Mesenchymal stem cell (in vitro differentiated cells and primary cell): ENCODE results near the gene MRPS33. TPM values are rescaled to one million over a fixed set of nuclear protein-coding genes. Genes with fewer than 3 reads are reported as not detected.

ENCODE experiments used
- DNase-seq: peaks from one replicate; pipeline ENCODE4 v3.0.0-alpha.2; 2013
- H2AFZ ChIP-seq: one replicate; pipeline ENCODE4 v1.6.1; 2013; ENCODE audit warnings: low read depth, mild to moderate bottlenecking, control low read depth, inconsistent platforms, low read length, moderate library complexity
- H2AK5ac ChIP-seq: 2 replicates; pipeline ENCODE4 v1.6.1; 2013; ENCODE audit warnings: low read length, moderate library complexity, mild to moderate bottlenecking, inconsistent platforms; ENCODE audit not compliant: severe bottlenecking
- H2BK120ac ChIP-seq: one replicate; pipeline ENCODE4 v1.6.1; 2013; ENCODE audit warnings: low read depth, mild to moderate bottlenecking, inconsistent platforms, low read length, moderate library complexity
- H2BK12ac ChIP-seq, 2 experiments: one replicate each; pipeline ENCODE4 v1.6.1; 2013; ENCODE audit warnings: inconsistent platforms in 2 of 2, low read length in 2 of 2, mild to moderate bottlenecking in 2 of 2, moderate library complexity in 2 of 2, control low read depth in 1 of 2
- H2BK15ac ChIP-seq: one replicate; pipeline ENCODE4 v1.6.1; 2013; ENCODE audit warnings: mild to moderate bottlenecking, low read depth, inconsistent platforms; ENCODE audit not compliant: poor library complexity, severe bottlenecking
- H2BK5ac ChIP-seq: 2 replicates; pipeline ENCODE4 v1.6.1; 2013; ENCODE audit warnings: low read depth, mild to moderate bottlenecking, low read length, control low read depth, inconsistent platforms; ENCODE audit not compliant: poor library complexity, severe bottlenecking
- H3K14ac ChIP-seq, 2 experiments: one replicate each; pipeline ENCODE4 v1.6.1; 2013; ENCODE audit warnings: inconsistent platforms in 2 of 2, low read length in 2 of 2, control low read depth in 1 of 2, mild to moderate bottlenecking in 1 of 2, moderate library complexity in 1 of 2
- H3K18ac ChIP-seq, 2 experiments: one replicate each; pipeline ENCODE4 v1.6.1; 2013; ENCODE audit warnings: inconsistent platforms in 2 of 2, low read length in 2 of 2, control low read depth in 1 of 2, low read depth in 1 of 2, mild to moderate bottlenecking in 1 of 2
- H3K23ac ChIP-seq, 2 experiments: one replicate each; pipeline ENCODE4 v1.6.1; 2013; ENCODE audit warnings: inconsistent platforms in 2 of 2, low read length in 2 of 2, mild to moderate bottlenecking in 2 of 2, moderate library complexity in 2 of 2, control low read depth in 1 of 2
- H3K27ac ChIP-seq: 2 replicates; pipeline ENCODE4 v1.5.1; 2013; ENCODE audit warnings: mild to moderate bottlenecking, moderate library complexity, low read length, control low read depth, inconsistent platforms; ENCODE audit not compliant: poor library complexity, severe bottlenecking
- H3K27me3 ChIP-seq, 2 experiments: 2 replicates each; pipeline versions ENCODE4 v1.6.1 to v1.7.0; 2013; ENCODE audit warnings: low read length in 2 of 2, mild to moderate bottlenecking in 2 of 2, moderate library complexity in 2 of 2, control low read depth in 1 of 2, inconsistent platforms in 1 of 2; ENCODE audit not compliant: control insufficient read depth in 1 of 2, insufficient read depth in 1 of 2
- H3K36me3 ChIP-seq, 2 experiments: 2 replicates each; pipeline versions ENCODE4 v1.6.1 to v1.7.0; 2013; ENCODE audit warnings: low read length in 2 of 2, control low read depth in 1 of 2, inconsistent platforms in 1 of 2, low read depth in 1 of 2, mild to moderate bottlenecking in 1 of 2; ENCODE audit not compliant: insufficient read depth in 2 of 2, control insufficient read depth in 1 of 2
- H3K4ac ChIP-seq, 2 experiments: one replicate each; pipeline ENCODE4 v1.6.1; 2013; ENCODE audit warnings: inconsistent platforms in 2 of 2, low read length in 2 of 2, mild to moderate bottlenecking in 2 of 2, moderate library complexity in 2 of 2, control low read depth in 1 of 2, low read depth in 1 of 2
- H3K4me1 ChIP-seq: 2 replicates; pipeline ENCODE4 v1.6.1; 2013; ENCODE audit warnings: low read depth, low read length, control low read depth; ENCODE audit not compliant: control insufficient read depth, insufficient read depth
- H3K4me2 ChIP-seq: 2 replicates; pipeline ENCODE4 v1.6.1; 2013; ENCODE audit warnings: low read length, mild to moderate bottlenecking, inconsistent platforms; ENCODE audit not compliant: poor library complexity, severe bottlenecking
- H3K4me3 ChIP-seq, 2 experiments: 2 replicates each; pipeline versions ENCODE4 v1.5.1 to v1.7.0; 2013; ENCODE audit warnings: low read length in 2 of 2, mild to moderate bottlenecking in 2 of 2, control low read depth in 1 of 2, low read depth in 1 of 2; ENCODE audit not compliant: insufficient read depth in 1 of 2
- H3K79me1 ChIP-seq: replicated peaks from 2 replicates; pipeline ENCODE4 v1.6.1; 2013; ENCODE audit warnings: mild to moderate bottlenecking, control low read depth, low read length, inconsistent platforms; ENCODE audit not compliant: poor library complexity, severe bottlenecking
- H3K9ac ChIP-seq: 2 replicates; pipeline ENCODE4 v1.7.0; 2013; ENCODE audit warnings: mild to moderate bottlenecking, low read length, moderate library complexity
- H3K9me3 ChIP-seq: 2 replicates; pipeline ENCODE4 v1.7.0; 2013; ENCODE audit warnings: mild to moderate bottlenecking, low read length; ENCODE audit not compliant: control insufficient read depth
- H4K8ac ChIP-seq: one replicate; pipeline ENCODE4 v1.6.1; 2013; ENCODE audit warnings: inconsistent platforms, mild to moderate bottlenecking, low read length, moderate library complexity
- H4K91ac ChIP-seq: one replicate; pipeline ENCODE4 v1.6.1; 2013; ENCODE audit warnings: mild to moderate bottlenecking, low read length, inconsistent platforms
- whole genome bisulfite sequencing: methylation state at CpG from one replicate; pipeline ENCODE4 v1.1.7; 2013; ENCODE audit warnings: mixed read lengths; 5-methylcytosine and 5-hydroxymethylcytosine counted together
- polyA plus RNA-seq, 2 experiments: library from polyadenylated mRNA; stranded (reverse); fragments of 200-250 nt; gene quantifications; one replicate each; pipeline ENCODE4 v1.2.3, GENCODE V29; 2013

MRPS33 gene
- 83.2 TPM for polyA plus RNA-seq (2013, experiment 1 of 2)
- 84.1 TPM for polyA plus RNA-seq (2013, experiment 2 of 2)

GRCh38 chr7:141014524-141015395 lies at the start of gene MRPS33:
TSS of gene MRPS33 (minus strand) at chr7:141014952. CDS start at chr7:141010633, 4,319 bp downstream.
- Histone ChIP-seq H3K27ac (peak within 1 kb of the TSS; percentile 70), H3K18ac (peak within 1 kb of the TSS; percentile 84 to 85), H3K4ac (peak within 1 kb of the TSS; percentile 18 to 56), H3K4me2 (peak within 1 kb of the TSS; percentile 94), H2BK15ac (no peak within 1 kb of the TSS), H3K79me1 (peaks cover 14% of the 10 kb centered on the region), H3K9ac (peak within 1 kb of the TSS; percentile 94), H2BK5ac (no peak within 1 kb of the TSS), H2AFZ (peak within 1 kb of the TSS; percentile 74), H3K14ac (peak within 1 kb of the TSS in 1 of 2 experiments; percentile 37), H2BK120ac (peak within 1 kb of the TSS; percentile 39), H3K9me3 (peaks cover 3% of the 10 kb centered on the region), H2AK5ac (no peak within 1 kb of the TSS), H3K23ac (no peak within 1 kb of the TSS), H4K91ac (peak within 1 kb of the TSS; percentile 73), H3K27me3 (no peaks in the 10 kb centered on the region), H4K8ac (peak within 1 kb of the TSS; percentile 86), H3K4me1 (no peaks in the 10 kb centered on the region), H3K36me3 (peaks cover 0 to 6% of the 10 kb centered on the region in 2 experiments), H3K4me3 (peak within 1 kb of the TSS; percentile 68 to 84), H2BK12ac (no peak within 1 kb of the TSS)
- peak; percentile 95 for DNase-seq
- WGBS, result under 1% methylated on average over 44 of the region's 47 CpGs

- Histone ChIP-seq H3K23ac (no peak overlapping the region), H3K9ac (no peak overlapping the region), H3K18ac (no peak overlapping the region), H3K27me3 (no peaks in the 10 kb centered on the region), H2AFZ (no peak overlapping the region), H3K27ac (no peak overlapping the region), H3K4ac (no peak overlapping the region), H2BK5ac (no peak overlapping the region), H2AK5ac (no peak overlapping the region), H3K9me3 (no peaks in the 10 kb centered on the region), H2BK15ac (no peak overlapping the region), H2BK12ac (no peak overlapping the region), H4K8ac (no peak overlapping the region), H3K4me2 (no peak overlapping the region), H3K4me3 (no peak overlapping the region), H4K91ac (no peak overlapping the region), H2BK120ac (no peak overlapping the region), H3K14ac (no peak overlapping the region), H3K79me1 (no peaks in the 10 kb centered on the region), H3K4me1 (no peaks in the 10 kb centered on the region), H3K36me3 (no peaks in the 10 kb centered on the region)
- DNase-seq, result no peak
- WGBS, result 75% methylated on average over 3 of the region's 3 CpGs
These were observed 43.0 kb upstream of the MRPS33 start for GRCh38 chr7:141057788-141058187.

GRCh38 chr7:141055146-141055545 lies 40.4 kb upstream of the MRPS33 start:
- H2BK5ac ChIP-seq, result no peak overlapping the region
- H3K36me3 ChIP-seq, result no peaks in the 10 kb centered on the region
- H4K91ac ChIP-seq, result no peak overlapping the region

GRCh38 chr7:141053626-141054025 lies 38.9 kb upstream of the MRPS33 start:
- Histone ChIP-seq H2BK120ac (no peak overlapping the region), H3K18ac (no peak overlapping the region), H2AK5ac (no peak overlapping the region), H2AFZ (no peak overlapping the region), H3K36me3 (no peaks in the 10 kb centered on the region), H2BK12ac (no peak overlapping the region), H3K9ac (no peak overlapping the region), H3K79me1 (no peaks in the 10 kb centered on the region), H3K4me2 (no peak overlapping the region), H3K27me3 (no peaks in the 10 kb centered on the region), H2BK15ac (no peak overlapping the region), H3K27ac (no peak overlapping the region), H3K23ac (no peak overlapping the region), H4K8ac (no peak overlapping the region), H3K4ac (no peak overlapping the region), H3K14ac (no peak overlapping the region), H3K4me3 (no peak overlapping the region), H4K91ac (no peak overlapping the region), H3K4me1 (no peaks in the 10 kb centered on the region), H3K9me3 (no peaks in the 10 kb centered on the region), H2BK5ac (no peak overlapping the region)
- WGBS, result 81% methylated on average over 9 of the region's 9 CpGs
- DNase-seq, result no peak

More at GRCh38 chr7:141055146-141055545, 40.4 kb upstream of the MRPS33 start:
- no peak overlapping the region for H3K4me3 ChIP-seq
- no peak overlapping the region for H2AK5ac ChIP-seq
- no peaks in the 10 kb centered on the region for H3K9me3 ChIP-seq
- H3K27ac ChIP-seq, result no peak overlapping the region
- no peak overlapping the region for H2BK120ac ChIP-seq
- no peaks in the 10 kb centered on the region for H3K4me1 ChIP-seq
- no peak for DNase-seq
- no peaks in the 10 kb centered on the region for H3K27me3 ChIP-seq
- no peak overlapping the region for H4K8ac ChIP-seq
- H3K14ac ChIP-seq, result no peak overlapping the region
- H3K4ac ChIP-seq, result no peak overlapping the region
- WGBS, result 71% methylated on average over 3 of the region's 4 CpGs
- no peak overlapping the region for H2BK12ac ChIP-seq
- no peak overlapping the region for H3K9ac ChIP-seq
- H3K18ac ChIP-seq, result no peak overlapping the region
- no peak overlapping the region for H3K4me2 ChIP-seq
- no peaks in the 10 kb centered on the region for H3K79me1 ChIP-seq
- H3K23ac ChIP-seq, result no peak overlapping the region
- H2BK15ac ChIP-seq, result no peak overlapping the region
- no peak overlapping the region for H2AFZ ChIP-seq
